GM18520 (cell line): ENCODE results near the gene NINL.
"Not testable (repeated sequence)": the region's sequence is repeated elsewhere in the genome, so short reads cannot be mapped to it uniquely, and the experiment has no call there.

Experiments
- ATAC-seq: cut with Tn5 transposase; IDR thresholded peaks from one replicate; pipeline ENCODE4 v1.9.1; 2021; ENCODE audit not compliant: unreplicated experiment

Gene NINL

GRCh38 chr20:25486377-25486776 lies 99.0 kb downstream of the NINL start:
- no peak for ATAC-seq

GRCh38 chr20:25485872-25486271 lies 99.5 kb downstream of the NINL start:
- ATAC-seq, result no peak

GRCh38 chr20:25484911-25485511 lies 100.3 kb downstream of the NINL start:
- no peak for ATAC-seq

DNA sequence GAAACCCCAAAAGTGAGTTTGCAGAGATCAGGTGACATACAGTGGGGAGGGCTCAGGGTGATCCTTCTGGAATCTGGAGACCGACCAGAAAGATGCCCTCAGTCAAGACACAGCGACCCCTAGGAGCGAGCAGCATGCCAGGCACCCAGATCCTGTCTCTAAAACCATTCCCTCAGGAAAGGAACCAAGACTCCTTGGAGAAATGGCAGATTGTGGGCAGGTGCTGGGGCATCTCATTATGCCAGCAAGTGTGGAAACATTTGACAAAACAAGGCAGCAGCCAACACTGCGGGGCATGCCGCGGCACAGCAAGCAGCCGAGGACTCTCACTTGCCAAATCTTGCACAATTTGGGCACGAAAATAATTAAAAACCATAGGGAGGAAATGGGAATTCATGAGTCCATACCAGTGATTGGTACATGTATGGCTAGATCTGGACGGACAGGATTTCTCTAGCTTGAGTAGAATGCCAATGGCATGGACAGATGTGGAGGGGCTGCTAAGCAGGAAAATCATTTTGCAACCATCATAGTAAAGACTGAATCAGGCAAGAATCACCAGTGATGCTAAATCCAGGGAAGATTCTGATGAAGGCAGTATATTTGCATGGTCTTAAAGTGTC lies 101.0 kb downstream of the NINL start:
- ATAC-seq, result no peak

DNA sequence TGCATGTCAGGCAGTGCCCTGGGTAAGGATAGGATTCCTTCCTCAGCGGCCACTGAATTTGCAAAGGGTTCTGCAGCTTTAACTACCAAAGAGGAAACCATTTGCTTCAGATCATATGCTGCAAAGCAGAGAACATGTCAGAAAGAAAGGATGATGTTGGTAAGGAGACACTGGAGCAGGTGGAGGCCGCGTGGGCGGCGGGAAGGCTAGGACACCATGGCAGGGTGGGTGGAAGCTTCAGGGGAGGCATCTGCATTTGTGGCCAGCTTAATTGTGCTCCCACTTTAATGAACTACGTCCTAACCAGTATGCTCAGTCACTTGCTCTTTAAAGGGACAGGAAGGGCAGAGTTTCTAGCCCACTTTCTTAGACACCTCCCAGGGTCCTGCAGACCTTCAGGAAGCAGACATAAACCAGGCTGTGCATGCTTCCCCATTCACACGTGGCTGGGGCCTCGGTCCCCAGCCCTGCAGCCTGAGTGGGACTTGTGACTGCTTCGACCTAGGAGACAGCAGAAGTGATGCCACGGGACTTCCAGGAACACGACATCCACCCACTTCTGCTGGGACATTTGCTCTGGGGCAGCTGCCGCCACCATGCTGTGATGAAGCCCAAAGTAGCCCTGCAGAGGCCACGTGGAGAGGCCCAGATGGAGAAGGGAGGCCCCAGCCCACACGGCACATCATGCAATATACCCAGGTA lies 101.7 kb downstream of the NINL start:
- no peak for ATAC-seq

DNA sequence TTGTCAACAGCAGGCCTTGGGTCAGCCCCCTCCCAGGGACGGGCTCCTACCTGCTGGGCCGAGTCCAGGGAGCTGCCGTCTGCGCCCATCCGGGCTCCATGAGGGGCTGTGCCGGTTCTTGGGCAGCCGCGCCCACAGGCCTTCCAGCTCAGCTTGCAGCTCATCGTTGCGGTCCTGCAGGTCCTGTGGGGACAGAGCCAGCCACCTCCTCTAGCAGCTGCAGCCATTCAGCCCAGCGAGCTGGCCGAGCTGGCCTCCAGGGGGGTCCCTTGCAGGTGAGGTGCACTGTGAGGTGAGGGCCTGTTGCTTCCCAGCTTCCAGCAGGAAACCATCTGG lies 103.4 kb downstream of the NINL start:
- ATAC-seq, result no peak

- ATAC-seq, result no peak
Observed at GRCh38 chr20:25481235-25481917, 104.0 kb downstream of the NINL start.

DNA sequence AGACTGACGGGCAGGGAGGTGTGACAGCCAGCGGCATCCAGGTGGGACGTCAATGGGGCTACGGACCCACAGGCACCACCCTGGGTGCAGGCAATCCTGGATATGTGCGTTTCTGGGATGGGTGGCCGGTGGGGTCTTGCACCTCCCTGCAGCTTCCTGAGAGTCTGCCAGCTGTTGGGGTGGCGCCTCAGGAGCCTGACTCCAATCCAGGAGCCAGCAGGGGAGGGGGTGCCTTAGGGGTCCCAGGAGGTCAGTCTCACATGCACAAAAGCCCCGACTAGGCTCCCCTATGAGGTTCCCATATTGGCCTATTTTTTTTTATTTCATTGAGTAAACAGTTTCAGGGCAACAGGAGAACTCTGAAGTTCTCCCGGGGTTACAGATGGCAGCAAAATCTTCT lies 104.5 kb downstream of the NINL start:
- ATAC-seq, result no peak

DNA sequence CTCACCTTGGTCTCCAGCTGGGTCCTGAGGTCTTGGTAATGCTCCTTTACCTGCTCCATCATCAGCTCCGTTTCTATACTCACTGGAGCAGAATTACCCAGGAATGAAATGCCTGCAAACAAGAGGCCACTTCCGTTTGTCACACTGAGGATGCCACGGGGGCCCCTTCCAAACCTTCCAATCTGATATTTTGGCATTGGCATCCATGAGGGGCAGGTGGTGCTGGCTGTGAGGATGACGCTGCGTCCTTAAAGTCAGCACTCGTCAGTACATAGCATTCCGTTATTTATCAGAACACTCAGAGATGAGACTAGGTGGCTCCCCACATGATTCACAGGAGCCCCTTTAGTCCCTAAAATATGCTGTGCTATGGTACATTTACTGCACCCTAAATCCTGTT lies 105.2 kb downstream of the NINL start:
- no peak for ATAC-seq

DNA sequence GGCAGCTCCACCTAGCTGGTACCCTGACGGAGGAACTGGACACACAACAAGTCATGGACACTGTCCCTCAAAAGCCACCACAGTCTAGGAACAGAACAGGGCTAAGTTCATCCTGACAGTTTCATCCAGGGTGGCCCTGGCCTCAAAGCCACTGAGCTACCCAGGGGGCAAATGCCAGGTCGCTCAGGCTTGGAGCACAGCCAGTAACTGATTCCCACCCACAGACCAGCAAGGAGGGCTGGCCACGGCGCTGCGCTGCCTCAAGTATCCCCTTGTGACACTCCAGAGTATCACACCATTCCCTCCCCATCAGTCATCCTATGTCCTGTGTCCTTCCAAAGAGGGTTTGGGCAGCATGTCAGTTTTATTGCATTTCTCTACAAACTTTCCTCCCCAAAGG lies 105.7 kb downstream of the NINL start:
- ATAC-seq, result no peak

DNA sequence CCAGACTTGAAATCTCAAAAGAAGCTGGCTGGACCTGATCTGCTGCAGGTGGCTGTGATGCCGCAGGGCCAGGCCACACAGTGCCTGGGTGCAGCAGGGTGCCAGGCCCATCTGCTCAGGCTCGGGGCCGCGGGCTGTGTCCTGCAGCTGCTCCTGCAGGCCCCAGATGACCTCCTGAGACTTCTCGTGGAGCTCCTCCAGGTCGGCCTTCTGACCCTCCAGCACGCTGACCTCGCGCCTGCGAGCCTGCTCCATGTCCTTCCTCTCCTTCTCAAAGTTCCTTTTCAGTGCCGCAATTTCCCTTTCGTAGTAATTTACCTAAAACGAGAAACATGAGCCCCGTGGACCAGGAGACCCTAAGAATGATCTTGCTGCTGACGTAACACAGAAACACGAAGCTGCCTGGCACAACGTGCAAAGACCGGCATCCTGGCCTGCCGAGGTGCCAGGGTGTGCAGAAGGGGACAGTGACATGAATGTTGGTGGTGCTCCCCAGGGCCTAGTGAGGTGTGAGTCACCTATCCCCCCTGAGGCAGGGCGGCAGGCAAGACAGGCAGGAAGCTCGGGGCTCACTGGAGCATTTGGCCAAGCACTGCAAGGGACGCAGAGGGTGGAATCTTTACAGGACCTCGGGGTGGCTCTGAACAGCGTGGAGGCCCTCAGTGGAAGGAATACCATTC lies 106.3 kb downstream of the NINL start:
- no peak for ATAC-seq

- ATAC-seq, result no peak
Observed at GRCh38 chr20:25477014-25477882, 108.1 kb downstream of the NINL start.

GRCh38 chr20:25476106-25477013 lies 109.0 kb downstream of the NINL start:
- ATAC-seq, result no peak

- ATAC-seq, result not testable (repeated sequence)
Observed at GRCh38 chr20:25473297-25473696, 112.0 kb downstream of the NINL start.

DNA sequence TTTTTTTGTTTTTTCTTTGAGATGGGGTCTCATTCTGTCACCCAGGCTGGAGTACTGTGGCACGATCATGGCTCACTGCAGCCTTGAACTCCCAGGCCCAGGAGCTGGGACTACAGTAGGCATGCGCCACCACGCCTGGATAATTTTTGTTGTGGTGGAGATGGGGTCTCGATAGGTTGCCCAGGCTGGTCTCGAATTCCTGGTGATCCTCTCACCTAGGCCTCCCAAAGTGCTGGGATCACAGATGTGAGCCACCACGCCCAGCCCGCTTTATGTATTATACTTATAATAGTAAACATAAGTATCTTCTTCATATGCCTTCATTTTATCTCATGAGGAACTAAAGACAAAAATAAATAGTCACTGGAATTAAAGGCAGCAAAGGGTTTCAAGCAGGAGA lies 114.3 kb downstream of the NINL start:
- ATAC-seq, result no peak

GRCh38 chr20:25470045-25470444 lies 115.3 kb downstream of the NINL start:
- no peak for ATAC-seq

- no peak for ATAC-seq
Observed at GRCh38 chr20:25469558-25469957, 115.8 kb downstream of the NINL start.

GRCh38 chr20:25468126-25469075 lies 116.9 kb downstream of the NINL start:
- no peak for ATAC-seq
